Nephron (organoid): ENCODE data around the gene TBC1D8.

Experiments used
- H3K27ac Mint-ChIP-seq, 3 experiments: 2 replicates each; pipeline ENCODE4 v1.8.0; 2020; ENCODE audit warnings: mixed read lengths in 3 of 3, mild to moderate bottlenecking in 2 of 3, moderate library complexity in 1 of 3
- H3K27me3 Mint-ChIP-seq: 2 replicates; pipeline ENCODE4 v1.8.0; 2021; ENCODE audit warnings: low read depth, mild to moderate bottlenecking, moderate library complexity, mixed read lengths
- H3K36me3 Mint-ChIP-seq: 2 replicates; pipeline ENCODE4 v1.8.0; 2020; ENCODE audit warnings: low read depth, mixed read lengths
- H3K4me1 Mint-ChIP-seq: 2 replicates; pipeline ENCODE4 v1.8.0; 2020; ENCODE audit warnings: mixed read lengths
- H3K4me3 Mint-ChIP-seq, 3 experiments: 2 replicates each; pipeline ENCODE4 v1.8.0; 2020; ENCODE audit warnings: mild to moderate bottlenecking in 3 of 3, mixed read lengths in 3 of 3, moderate library complexity in 2 of 3
- H3K9me3 Mint-ChIP-seq: 2 replicates; pipeline ENCODE4 v1.8.0; 2020; ENCODE audit warnings: mixed read lengths
- TF ChIP-seq, protein P1 (sequence below), 3 experiments: fragments of 200-600 bp; sonication (generic); IDR thresholded peaks; one replicate each; pipeline ENCODE4 v1.5.0; 2021; ENCODE audit warnings: antibody characterized with exemption in 3 of 3; ENCODE audit not compliant: unreplicated experiment in 3 of 3

Gene TBC1D8

DNA sequence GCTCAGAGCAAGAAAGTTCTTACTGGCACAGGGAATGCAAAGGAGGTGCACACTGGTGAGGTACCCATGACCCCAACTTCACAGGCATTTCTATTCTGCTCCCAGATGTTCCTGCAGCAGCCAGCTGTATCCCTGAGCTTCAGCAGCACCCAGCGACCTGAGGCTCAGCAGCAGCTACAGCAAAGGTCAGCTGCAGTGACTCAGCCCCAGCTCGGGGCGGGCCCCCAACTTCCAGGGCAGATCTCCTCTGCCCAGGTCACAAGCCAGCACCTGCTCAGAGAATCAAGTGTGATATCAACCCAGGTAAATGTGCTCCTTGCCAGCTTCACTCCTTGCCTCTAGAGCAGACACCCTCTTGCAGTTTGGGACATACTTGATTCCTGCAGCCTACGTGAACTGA lies 163.2 kb downstream of the TBC1D8 start:
- peaks cover 9% of the 10 kb centered on the region for H3K4me1 Mint-ChIP-seq
- H3K27me3 Mint-ChIP-seq = peaks cover 13% of the 10 kb centered on the region
- no peaks in the 10 kb centered on the region for H3K36me3 Mint-ChIP-seq
- no peaks in the 10 kb centered on the region for H3K9me3 Mint-ChIP-seq
- H3K4me3 Mint-ChIP-seq = no peak overlapping the region
- no peak overlapping the region for H3K27ac Mint-ChIP-seq
- TF ChIP-seq, protein P1, sequence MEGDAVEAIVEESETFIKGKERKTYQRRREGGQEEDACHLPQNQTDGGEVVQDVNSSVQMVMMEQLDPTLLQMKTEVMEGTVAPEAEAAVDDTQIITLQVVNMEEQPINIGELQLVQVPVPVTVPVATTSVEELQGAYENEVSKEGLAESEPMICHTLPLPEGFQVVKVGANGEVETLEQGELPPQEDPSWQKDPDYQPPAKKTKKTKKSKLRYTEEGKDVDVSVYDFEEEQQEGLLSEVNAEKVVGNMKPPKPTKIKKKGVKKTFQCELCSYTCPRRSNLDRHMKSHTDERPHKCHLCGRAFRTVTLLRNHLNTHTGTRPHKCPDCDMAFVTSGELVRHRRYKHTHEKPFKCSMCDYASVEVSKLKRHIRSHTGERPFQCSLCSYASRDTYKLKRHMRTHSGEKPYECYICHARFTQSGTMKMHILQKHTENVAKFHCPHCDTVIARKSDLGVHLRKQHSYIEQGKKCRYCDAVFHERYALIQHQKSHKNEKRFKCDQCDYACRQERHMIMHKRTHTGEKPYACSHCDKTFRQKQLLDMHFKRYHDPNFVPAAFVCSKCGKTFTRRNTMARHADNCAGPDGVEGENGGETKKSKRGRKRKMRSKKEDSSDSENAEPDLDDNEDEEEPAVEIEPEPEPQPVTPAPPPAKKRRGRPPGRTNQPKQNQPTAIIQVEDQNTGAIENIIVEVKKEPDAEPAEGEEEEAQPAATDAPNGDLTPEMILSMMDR (IDR thresholded peaks at IDR 0.05; ENCODE audit: unreplicated experiment in 3 of 3) = no peak

DNA sequence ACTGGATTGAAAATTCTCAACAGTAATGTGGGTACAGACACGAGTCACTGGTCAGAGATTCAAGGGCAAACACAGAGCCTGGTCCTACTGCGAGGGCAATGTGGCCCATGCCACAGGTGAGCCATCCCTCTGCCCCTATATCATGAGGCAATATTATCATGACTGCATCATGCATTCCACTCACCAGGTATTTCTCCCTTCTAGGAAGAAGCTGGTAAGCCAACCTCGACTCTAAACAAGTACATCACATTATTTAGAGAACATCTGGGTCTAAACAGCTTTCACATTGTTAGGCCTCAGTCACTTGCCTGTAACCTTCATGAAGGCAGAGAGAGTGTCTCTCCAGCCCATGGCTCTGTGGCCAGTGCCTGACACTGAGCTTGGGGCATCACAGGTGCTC lies 163.6 kb downstream of the TBC1D8 start:
- Mint-ChIP-seq H3K36me3 (no peaks in the 10 kb centered on the region), H3K27me3 (peaks cover 13% of the 10 kb centered on the region), H3K9me3 (no peaks in the 10 kb centered on the region), H3K27ac (no peak overlapping the region), H3K4me3 (no peak overlapping the region), H3K4me1 (peaks cover 9% of the 10 kb centered on the region)
- TF ChIP-seq, protein P1 (IDR thresholded peaks at IDR 0.05; ENCODE audit: unreplicated experiment in 3 of 3) = no peak

DNA sequence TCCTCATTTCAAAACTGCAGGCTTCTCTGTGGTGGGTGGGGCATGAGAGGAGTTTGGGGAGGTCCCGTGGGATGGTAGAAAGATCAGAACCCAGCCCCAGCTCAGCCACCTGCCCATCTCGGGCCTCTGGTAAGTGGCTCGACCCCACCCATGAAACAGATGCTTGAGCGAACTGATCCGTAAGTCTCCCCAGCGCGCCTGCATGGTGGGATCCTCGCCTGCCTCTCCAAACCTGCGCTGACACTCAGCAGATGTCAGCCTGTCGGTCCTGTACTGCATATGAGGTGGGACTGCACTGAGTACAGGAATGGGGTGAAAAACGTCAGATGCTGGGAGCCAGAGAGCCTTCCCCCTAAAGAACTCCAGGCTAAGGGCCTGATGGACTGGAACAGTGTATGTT lies 165.0 kb downstream of the TBC1D8 start:
- Mint-ChIP-seq H3K27me3 (peaks cover 19% of the 10 kb centered on the region), H3K36me3 (no peaks in the 10 kb centered on the region), H3K4me1 (peaks cover 10% of the 10 kb centered on the region), H3K4me3 (no peak overlapping the region), H3K9me3 (no peaks in the 10 kb centered on the region), H3K27ac (no peak overlapping the region)
- TF ChIP-seq, protein P1 (IDR thresholded peaks at IDR 0.05; ENCODE audit: unreplicated experiment in 3 of 3) = no peak

DNA sequence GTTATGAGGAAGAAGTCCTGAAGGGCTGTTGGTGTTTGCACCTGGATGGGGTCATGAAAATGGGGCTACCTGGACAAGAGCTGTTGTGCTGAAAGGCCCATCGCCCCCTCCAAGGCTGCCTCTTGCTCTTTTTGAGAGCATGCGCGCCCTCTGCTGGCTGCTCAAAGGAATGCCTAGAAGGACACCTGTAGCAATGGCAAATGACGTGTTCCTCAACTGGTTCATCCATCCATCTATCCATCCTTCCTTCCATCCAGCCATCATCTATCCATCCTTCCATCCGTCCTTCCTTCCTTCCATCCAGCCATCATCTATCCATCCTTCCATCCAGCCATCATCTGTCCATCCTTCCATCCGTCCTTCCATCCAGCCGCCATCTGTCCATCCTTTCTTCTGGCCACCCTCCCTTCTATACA lies 166.3 kb downstream of the TBC1D8 start:
- Mint-ChIP-seq H3K4me1 (peaks cover 14% of the 10 kb centered on the region), H3K27ac (no peak overlapping the region), H3K4me3 (no peak overlapping the region)

DNA sequence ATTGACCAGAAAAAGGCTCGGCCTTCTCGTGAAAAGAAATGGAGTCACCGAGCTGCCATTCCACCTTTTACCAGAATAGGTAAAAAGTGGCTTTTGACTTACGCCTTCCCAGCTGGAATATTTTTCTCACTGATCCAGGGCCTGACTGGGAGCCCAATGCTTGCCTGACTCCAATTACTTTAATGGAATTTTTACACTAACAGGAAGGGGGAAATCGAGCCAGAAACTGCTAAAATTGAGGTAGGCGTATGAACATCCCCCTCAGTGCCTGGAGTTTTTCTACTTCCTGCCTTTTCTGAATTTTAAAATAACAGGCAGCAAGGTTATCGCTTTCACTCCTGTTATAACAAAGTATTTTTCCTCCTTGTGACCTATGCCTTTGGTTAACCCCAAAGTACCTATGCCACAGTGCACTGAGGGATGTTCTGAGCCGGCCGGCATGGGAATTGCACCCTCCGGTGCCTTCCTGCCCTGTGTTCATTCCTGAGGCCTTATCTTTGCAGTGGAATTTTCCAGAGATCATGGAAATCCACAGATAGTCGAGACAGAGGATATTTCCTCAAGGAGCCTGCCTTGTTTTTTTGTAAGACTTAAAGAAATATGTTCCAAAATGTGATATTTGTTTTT lies 167.4 kb downstream of the TBC1D8 start:
- no peaks in the 10 kb centered on the region for H3K9me3 Mint-ChIP-seq
- TF ChIP-seq, protein P1 (IDR thresholded peaks at IDR 0.05; ENCODE audit: unreplicated experiment in 3 of 3) = no peak

More for the DNA sequence above, 166.3 kb downstream of the TBC1D8 start:
- Mint-ChIP-seq H3K9me3 (no peaks in the 10 kb centered on the region), H3K36me3 (no peaks in the 10 kb centered on the region), H3K27me3 (peaks cover 15% of the 10 kb centered on the region)
- TF ChIP-seq, protein P1 (IDR thresholded peaks at IDR 0.05; ENCODE audit: unreplicated experiment in 3 of 3) = peak; percentile 92 to 94 (median 94)

DNA sequence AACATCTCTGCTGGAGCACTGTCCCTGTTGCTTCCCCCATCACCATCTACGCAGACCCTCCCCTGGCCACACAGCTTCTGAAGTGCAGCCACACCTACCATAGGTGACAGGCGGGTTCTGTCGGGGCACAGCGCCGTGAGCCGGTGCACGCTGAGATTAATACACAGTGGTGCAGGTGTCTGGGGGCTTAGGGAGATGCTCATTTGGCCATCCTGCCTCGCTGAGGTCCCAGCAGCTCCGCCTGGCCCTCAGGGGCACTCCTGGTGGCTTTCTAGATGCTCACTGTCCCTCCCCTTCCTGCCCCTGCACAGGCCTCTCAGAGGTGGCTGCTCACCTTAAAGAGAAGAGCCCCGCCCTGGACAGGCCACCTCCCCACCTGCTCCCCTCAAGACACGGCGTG lies 168.0 kb downstream of the TBC1D8 start:
- TF ChIP-seq, protein P1 (IDR thresholded peaks at IDR 0.05; ENCODE audit: unreplicated experiment in 3 of 3) = no peak
- peaks cover 22% of the 10 kb centered on the region for H3K4me1 Mint-ChIP-seq
- H3K36me3 Mint-ChIP-seq = no peaks in the 10 kb centered on the region
- peaks cover 11% of the 10 kb centered on the region for H3K27me3 Mint-ChIP-seq
- H3K27ac Mint-ChIP-seq = no peak overlapping the region
- H3K4me3 Mint-ChIP-seq = no peak overlapping the region
- no peaks in the 10 kb centered on the region for H3K9me3 Mint-ChIP-seq

More for the DNA sequence above, 167.4 kb downstream of the TBC1D8 start:
- Mint-ChIP-seq H3K27me3 (peaks cover 11% of the 10 kb centered on the region), H3K27ac (peak overlapping the region in 2 of 3 experiments; percentile 27 to 62), H3K36me3 (no peaks in the 10 kb centered on the region), H3K4me3 (no peak overlapping the region), H3K4me1 (peaks cover 16% of the 10 kb centered on the region)
